Suprapubic skin (tissue), 4 donors: ENCODE results near the gene COL17A1. TPM values are rescaled to one million over a fixed set of nuclear protein-coding genes. Genes with fewer than 3 reads are reported as not detected.

Experiments used
- DNase-seq, 2 donors: peaks; one replicate each; pipeline ENCODE4 v3.0.0-alpha.2; 2019; ENCODE audit warnings: low spot score in 2 of 2
- H3K27ac ChIP-seq: fragments of 200-600 bp; sonication (generic); one replicate; pipeline ENCODE4 v1.5.1; 2019
- H3K27me3 ChIP-seq: fragments of 200-600 bp; sonication (generic); one replicate; pipeline ENCODE4 v1.5.1; 2019
- H3K36me3 ChIP-seq: fragments of 200-600 bp; sonication (generic); one replicate; pipeline ENCODE4 v1.5.1; 2019
- H3K4me1 ChIP-seq: fragments of 200-600 bp; sonication (generic); one replicate; pipeline ENCODE4 v1.5.1; 2019
- H3K4me3 ChIP-seq: fragments of 200-600 bp; sonication (generic); one replicate; pipeline ENCODE4 v1.5.1; 2019; ENCODE audit warnings: mild to moderate bottlenecking
- H3K9me3 ChIP-seq: fragments of 200-600 bp; sonication (generic); one replicate; pipeline ENCODE4 v1.5.1; 2019
- CTCF ChIP-seq, 2 donors: fragments of 200-600 bp in 1 of 2; fragments of 450-650 bp in 1 of 2; sonication (generic) in 1 of 2; IDR thresholded peaks; one replicate each; pipeline ENCODE4 v1.5.1; 2016 to 2019; ENCODE audit warnings: antibody characterized with exemption in 2 of 2, mild to moderate bottlenecking in 1 of 2, moderate library complexity in 1 of 2
- EP300 ChIP-seq: sonication (generic); formaldehyde crosslinking; IDR thresholded peaks from one replicate; pipeline ENCODE4 v1.6.1; 2017; ENCODE audit warnings: antibody characterized with exemption
- POLR2A ChIP-seq, 2 donors: fragments of 450-650 bp; IDR thresholded peaks; one replicate each; pipeline ENCODE4 v1.6.1; 2017; ENCODE audit warnings: antibody characterized with exemption in 2 of 2, mild to moderate bottlenecking in 2 of 2, moderate library complexity in 2 of 2
- POLR2AphosphoS5 ChIP-seq, 3 donors: sonication (generic); formaldehyde crosslinking; IDR thresholded peaks; one replicate each; pipeline ENCODE4 v1.6.1; 2017; ENCODE audit warnings: antibody characterized with exemption in 3 of 3
- WGBS: methylation state at CpG from one replicate; pipeline ENCODE4 v1.1.5; 2018; 5-methylcytosine and 5-hydroxymethylcytosine counted together
- total RNA-seq, 4 donors: library from RNA; depleted of rRNA; stranded (reverse); fragments of >200 nt; gene quantifications; one replicate each; pipeline ENCODE4 v1.1.0, GENCODE V29; 2016

The COL17A1 gene
- total RNA-seq, 4 donors from 2014 or later = 926 to 1,768 (median 1,374) TPM

- Histone ChIP-seq H3K36me3 (no peaks in the 10 kb centered on the region), H3K9me3 (no peaks in the 10 kb centered on the region), H3K4me1 (peaks cover 24% of the 10 kb centered on the region), H3K4me3 (no peak overlapping the region), H3K27ac (no peak overlapping the region), H3K27me3 (no peaks in the 10 kb centered on the region)
- DNase-seq = no peak
- WGBS = 81% methylated on average over 7 of the region's 7 CpGs
- TF ChIP-seq POLR2A (IDR thresholded peaks at IDR 0.05) (no peak), CTCF (IDR thresholded peaks at IDR 0.05) (no peak), POLR2AphosphoS5 (IDR thresholded peaks at IDR 0.05) (no peak), EP300 (no peak)
Measured at GRCh38 chr10:103986360-103986759, 99.3 kb downstream of the COL17A1 start.

- H3K4me1 ChIP-seq = peaks cover 24% of the 10 kb centered on the region
- H3K9me3 ChIP-seq = no peaks in the 10 kb centered on the region
- no peak overlapping the region for H3K27ac ChIP-seq
- H3K27me3 ChIP-seq = no peaks in the 10 kb centered on the region
- no peak overlapping the region for H3K4me3 ChIP-seq
- DNase-seq = no peak
- no peaks in the 10 kb centered on the region for H3K36me3 ChIP-seq
- TF ChIP-seq CTCF (IDR thresholded peaks at IDR 0.05) (no peak), EP300 (no peak), POLR2A (IDR thresholded peaks at IDR 0.05) (no peak), POLR2AphosphoS5 (IDR thresholded peaks at IDR 0.05) (no peak)
Measured at GRCh38 chr10:103985726-103986125, 100.0 kb downstream of the COL17A1 start.

GRCh38 chr10:103983367-103983911 lies 102.2 kb downstream of the COL17A1 start:
- WGBS = 50% methylated on average over 4 of the region's 4 CpGs
- H3K27me3 ChIP-seq = no peaks in the 10 kb centered on the region
- no peak overlapping the region for H3K4me3 ChIP-seq
- no peak overlapping the region for H3K27ac ChIP-seq
- no peak for TF ChIP-seq POLR2AphosphoS5 (IDR thresholded peaks at IDR 0.05)
- TF ChIP-seq POLR2A (IDR thresholded peaks at IDR 0.05) = no peak
- no peak for TF ChIP-seq CTCF (IDR thresholded peaks at IDR 0.05)
- no peak for TF ChIP-seq EP300
- H3K4me1 ChIP-seq = peaks cover 27% of the 10 kb centered on the region
- DNase-seq = no peak
- H3K36me3 ChIP-seq = no peaks in the 10 kb centered on the region
- H3K9me3 ChIP-seq = no peaks in the 10 kb centered on the region

GRCh38 chr10:103982639-103983038 lies 103.0 kb downstream of the COL17A1 start:
- Histone ChIP-seq H3K9me3 (no peaks in the 10 kb centered on the region), H3K27me3 (no peaks in the 10 kb centered on the region), H3K36me3 (no peaks in the 10 kb centered on the region), H3K4me3 (no peak overlapping the region), H3K27ac (no peak overlapping the region), H3K4me1 (peaks cover 27% of the 10 kb centered on the region)
- 95% methylated on average over 4 of the region's 4 CpGs for WGBS
- TF ChIP-seq EP300 = no peak
- TF ChIP-seq CTCF (IDR thresholded peaks at IDR 0.05) = no peak
- TF ChIP-seq POLR2AphosphoS5 (IDR thresholded peaks at IDR 0.05) = no peak
- TF ChIP-seq POLR2A (IDR thresholded peaks at IDR 0.05) = no peak
- no peak for DNase-seq

Other genes starting within 250 kb of the COL17A1 start
- gene SH3PXD2A, start 230.3 kb downstream of the COL17A1 start, total RNA-seq = 10 to 100 TPM; 55.7 to 71.8 (median 66.8) TPM
- 10 to 100 TPM; 13.8 to 24.8 (median 22.9) TPM for gene STN1, start 167.7 kb downstream of the COL17A1 start, total RNA-seq
- 10 to 100 TPM; 38.1 to 81.4 (median 56.3) TPM for gene SLK, start 118.7 kb downstream of the COL17A1 start, total RNA-seq
- gene SFR1, start 36.3 kb upstream of the COL17A1 start, total RNA-seq = 10 to 100 TPM in 1 of 4 donors, 1 to 10 TPM in 3; 4.6 to 10.8 (median 5.6) TPM
- 1 to 10 TPM in 2 of 4 donors, under 1 TPM in 2; 0.76 to 1.5 (median 0.99) TPM for gene CFAP43, start 146.5 kb upstream of the COL17A1 start, total RNA-seq
- 10 to 100 TPM; 38.2 to 61.4 (median 56.7) TPM for gene GSTO1, start 169.0 kb upstream of the COL17A1 start, total RNA-seq
- gene GSTO2, start 183.3 kb upstream of the COL17A1 start, total RNA-seq = 10 to 100 TPM; 19.0 to 35.5 (median 25.4) TPM